ENCODE measurements around the gene ITPR2.
"Not testable (repeated sequence)": the region's sequence is repeated elsewhere in the genome, so short reads cannot be mapped to it uniquely, and the experiment has no call there.

ITPR2 gene

GRCh38 chr12:26678697-26679660, 154.0 kb downstream of the ITPR2 start:
- no peak for DNase-seq (ENCODE audit: low read depth, low spot score)

- not testable (repeated sequence) for DNase-seq (ENCODE audit: low read depth, low spot score)
Measured at GRCh38 chr12:26671487-26671886, 161.5 kb downstream of the ITPR2 start.

- no peak for DNase-seq (ENCODE audit: low read depth, low spot score)
Measured at GRCh38 chr12:26668847-26669246, 164.1 kb downstream of the ITPR2 start.

- no peak for DNase-seq (ENCODE audit: low read depth, low spot score)
Measured at GRCh38 chr12:26668230-26668629, 164.8 kb downstream of the ITPR2 start.

GRCh38 chr12:26666286-26666685, 166.7 kb downstream of the ITPR2 start:
- DNase-seq (ENCODE audit: low read depth, low spot score): no peak

GRCh38 chr12:26661399-26661798, 171.6 kb downstream of the ITPR2 start:
- no peak for DNase-seq (ENCODE audit: low read depth, low spot score)

GRCh38 chr12:26659930-26660329, 173.1 kb downstream of the ITPR2 start:
- DNase-seq (ENCODE audit: low read depth, low spot score): no peak

- DNase-seq (ENCODE audit: low read depth, low spot score): no peak
Measured at GRCh38 chr12:26658991-26659390, 174.0 kb downstream of the ITPR2 start.

GRCh38 chr12:26654623-26655022, 178.4 kb downstream of the ITPR2 start:
- DNase-seq (ENCODE audit: low read depth, low spot score): no peak

- no peak for DNase-seq (ENCODE audit: low read depth, low spot score)
Measured at GRCh38 chr12:26651566-26652188, 181.3 kb downstream of the ITPR2 start.

GRCh38 chr12:26651036-26651435, 182.0 kb downstream of the ITPR2 start:
- DNase-seq (ENCODE audit: low read depth, low spot score): no peak

GRCh38 chr12:26648999-26649398, 184.0 kb downstream of the ITPR2 start:
- no peak for DNase-seq (ENCODE audit: low read depth, low spot score)

- no peak for DNase-seq (ENCODE audit: low read depth, low spot score)
Measured at GRCh38 chr12:26648584-26648983, 184.4 kb downstream of the ITPR2 start.

- DNase-seq (ENCODE audit: low read depth, low spot score): no peak
Measured at GRCh38 chr12:26648066-26648465, 184.9 kb downstream of the ITPR2 start.

GRCh38 chr12:26647088-26647487, 185.9 kb downstream of the ITPR2 start:
- DNase-seq (ENCODE audit: low read depth, low spot score): no peak

- DNase-seq (ENCODE audit: low read depth, low spot score): no peak
Measured at GRCh38 chr12:26646571-26646970, 186.4 kb downstream of the ITPR2 start.

- DNase-seq (ENCODE audit: low read depth, low spot score): not testable (repeated sequence)
Measured at GRCh38 chr12:26644376-26644775, 188.6 kb downstream of the ITPR2 start.

- DNase-seq (ENCODE audit: low read depth, low spot score): no peak
Measured at GRCh38 chr12:26643532-26644315, 189.3 kb downstream of the ITPR2 start.

GRCh38 chr12:26642361-26642760, 190.6 kb downstream of the ITPR2 start:
- no peak for DNase-seq (ENCODE audit: low read depth, low spot score)

- no peak for DNase-seq (ENCODE audit: low read depth, low spot score)
Measured at GRCh38 chr12:26636710-26637328, 196.2 kb downstream of the ITPR2 start.

GRCh38 chr12:26633591-26634210, 199.3 kb downstream of the ITPR2 start:
- DNase-seq (ENCODE audit: low read depth, low spot score): no peak
